H1 (cell line): Measurements from ENCODE around the gene PRKN. TPM values are rescaled to one million over a fixed set of nuclear protein-coding genes. Genes with fewer than 3 reads are reported as not detected.

Experiments
- CTCF ChIA-PET: fragments of 300-600 bp; sonication (Branson Sonifier 250); formaldehyde crosslinking; loops from one replicate; lab custom pipeline; 2021; ENCODE audit not compliant: partially characterized antibody; lab: Charles Lee
- POLR2A ChIA-PET: fragments of 300-600 bp; sonication (Branson Sonifier 250); formaldehyde crosslinking; loops from one replicate; lab custom pipeline; 2021; ENCODE audit warnings: inconsistent platforms; ENCODE audit not compliant: partially characterized antibody; lab: Charles Lee
- DNase-seq, 2 experiments: peaks; one replicate each; pipeline versions ENCODE4 v3.0.0 to v3.0.0-alpha.2; 2010 to 2022; ENCODE audit warnings: low spot score in 2 of 2, low read depth in 1 of 2, mixed read lengths in 1 of 2
- FAIRE-seq: peaks from 2 replicates; lab custom pipeline; 2011; peaks lifted over from hg19 to GRCh38; lab: Jason Lieb, UNC
- H2AFZ ChIP-seq: 2 replicates; pipeline ENCODE4 v1.8.1; 2012; ENCODE audit warnings: low read length, inconsistent platforms
- H2AK5ac ChIP-seq: 2 replicates; pipeline ENCODE4 v1.6.1; 2013; ENCODE audit warnings: low read depth, low read length
- H2BK120ac ChIP-seq: replicated peaks from 2 replicates; pipeline ENCODE3; 2013; ENCODE audit warnings: low read depth, low read length, inconsistent platforms
- H2BK12ac ChIP-seq: 2 replicates; pipeline ENCODE4 v1.6.1; 2013; ENCODE audit warnings: low read depth, low read length
- H2BK15ac ChIP-seq: 2 replicates; pipeline ENCODE4 v1.6.1; 2013; ENCODE audit warnings: low read length
- H2BK20ac ChIP-seq: 2 replicates; pipeline ENCODE4 v1.6.1; 2013; ENCODE audit warnings: low read length
- H2BK5ac ChIP-seq: 2 replicates; pipeline ENCODE4 v1.6.1; 2013; ENCODE audit warnings: low read depth, low read length
- H3K14ac ChIP-seq: 2 replicates; pipeline ENCODE4 v1.6.1; 2013; ENCODE audit warnings: inconsistent platforms; ENCODE audit not compliant: insufficient read length
- H3K18ac ChIP-seq: 2 replicates; pipeline ENCODE4 v1.6.1; 2013; ENCODE audit warnings: low read length; ENCODE audit errors: extremely low read depth
- H3K23ac ChIP-seq: 2 replicates; pipeline ENCODE4 v1.6.1; 2013; ENCODE audit warnings: inconsistent platforms; ENCODE audit not compliant: insufficient read length
- H3K23me2 ChIP-seq: 2 replicates; pipeline ENCODE4 v1.6.1; 2013; ENCODE audit warnings: low read depth, low read length
- H3K27ac ChIP-seq: 2 replicates; pipeline ENCODE4 v1.6.1; 2011; ENCODE audit warnings: low read depth, low read length, inconsistent platforms
- H3K27me3 ChIP-seq, 4 experiments: replicated peaks in 1 of 4; 1 replicate in 1 of 4; 2 replicates in 3 of 4; pipeline versions ENCODE4 v1.6.1 to v1.8.1; 2011 to 2013; ENCODE audit warnings: low read length in 3 of 4, mild to moderate bottlenecking in 3 of 4, inconsistent platforms in 2 of 4, mixed read lengths in 2 of 4, moderate library complexity in 1 of 4; ENCODE audit not compliant: control insufficient read depth in 3 of 4, insufficient read depth in 3 of 4; ENCODE audit errors: extremely low read depth in 1 of 4
- H3K36me3 ChIP-seq, 4 experiments: 2 replicates each; pipeline versions ENCODE4 v1.6.1 to v1.8.1; 2011 to 2013; ENCODE audit warnings: mild to moderate bottlenecking in 4 of 4, low read length in 3 of 4, moderate library complexity in 2 of 4, control low read depth in 1 of 4, inconsistent platforms in 1 of 4; ENCODE audit not compliant: insufficient read depth in 4 of 4, control insufficient read depth in 2 of 4
- H3K4ac ChIP-seq: replicated peaks from 2 replicates; pipeline ENCODE3; 2013; ENCODE audit warnings: low read length, low read depth, mixed read lengths, inconsistent platforms; ENCODE audit not compliant: insufficient read length
- H3K4me1 ChIP-seq, 4 experiments: replicated peaks in 1 of 4; 1 replicate in 1 of 4; 2 replicates in 3 of 4; pipeline versions ENCODE4 v1.6.1 to v1.8.1; 2011 to 2013; ENCODE audit warnings: low read length in 3 of 4, inconsistent platforms in 2 of 4, mixed read lengths in 1 of 4; ENCODE audit not compliant: insufficient read depth in 4 of 4, control insufficient read depth in 3 of 4
- H3K4me2 ChIP-seq, 2 experiments: 2 replicates each; pipeline versions ENCODE4 v1.6.1 to v1.8.1; 2011 to 2013; ENCODE audit warnings: low read depth in 2 of 2, low read length in 2 of 2, control low read depth in 1 of 2, inconsistent platforms in 1 of 2, mild to moderate bottlenecking in 1 of 2; ENCODE audit not compliant: insufficient read depth in 1 of 2
- H3K4me3 ChIP-seq, 4 experiments: fragments of 200-600, 300-600 bp in 1 of 4; sonication (generic), shearing (Covaris generic), sonication (Bioruptor Twin) in 1 of 4; 2 replicates each; pipeline versions ENCODE4 v1.5.1 to v1.8.1; 2011 to 2016; ENCODE audit warnings: low read length in 4 of 4, low read depth in 3 of 4, control low read depth in 2 of 4, inconsistent platforms in 2 of 4, mild to moderate bottlenecking in 2 of 4, mixed read lengths in 1 of 4, moderate library complexity in 1 of 4; ENCODE audit not compliant: insufficient read depth in 2 of 4; ENCODE audit errors: extremely low read depth in 1 of 4
- H3K56ac ChIP-seq: replicated peaks from 2 replicates; pipeline ENCODE3; 2013; ENCODE audit warnings: low read depth, mild to moderate bottlenecking, mixed read lengths, low read length, inconsistent platforms; ENCODE audit not compliant: insufficient read length
- H3K79me1 ChIP-seq: 2 replicates; pipeline ENCODE4 v1.6.1; 2013; ENCODE audit warnings: low read depth, low read length, control low read depth
- H3K79me2 ChIP-seq, 2 experiments: 2 replicates each; pipeline versions ENCODE4 v1.6.1 to v1.8.1; 2012 to 2013; ENCODE audit warnings: low read length in 2 of 2, mild to moderate bottlenecking in 2 of 2, inconsistent platforms in 1 of 2; ENCODE audit not compliant: insufficient read depth in 2 of 2, control insufficient read depth in 1 of 2
- H3K9ac ChIP-seq, 4 experiments: replicated peaks in 1 of 4; 1 replicate in 1 of 4; 2 replicates in 3 of 4; pipeline versions ENCODE4 v1.6.1 to v1.8.1; 2011 to 2013; ENCODE audit warnings: low read depth in 3 of 4, low read length in 3 of 4, control low read depth in 2 of 4, mild to moderate bottlenecking in 2 of 4, moderate library complexity in 2 of 4, inconsistent platforms in 1 of 4; ENCODE audit errors: extremely low read depth in 1 of 4
- H3K9me3 ChIP-seq, 2 experiments: 2 replicates each; pipeline versions ENCODE4 v1.6.1 to v1.8.1; 2012 to 2013; ENCODE audit warnings: mild to moderate bottlenecking in 2 of 2, moderate library complexity in 2 of 2, control low read depth in 1 of 2, inconsistent platforms in 1 of 2, low read depth in 1 of 2, low read length in 1 of 2, mixed read lengths in 1 of 2; ENCODE audit not compliant: insufficient read depth in 2 of 2
- H4K20me1 ChIP-seq, 2 experiments: replicated peaks in 1 of 2; 2 replicates each; pipeline versions ENCODE3 to v1.8.1; 2011 to 2013; ENCODE audit warnings: inconsistent platforms in 2 of 2, low read length in 2 of 2, mild to moderate bottlenecking in 1 of 2; ENCODE audit not compliant: insufficient read depth in 2 of 2, control insufficient read depth in 1 of 2
- H4K5ac ChIP-seq: 2 replicates; pipeline ENCODE4 v1.6.1; 2013; ENCODE audit warnings: low read length, low read depth, mixed read lengths, inconsistent platforms; ENCODE audit not compliant: insufficient read length
- H4K8ac ChIP-seq: 2 replicates; pipeline ENCODE4 v1.8.0; 2013; ENCODE audit warnings: mild to moderate bottlenecking, moderate library complexity, low read length, inconsistent platforms; ENCODE audit not compliant: insufficient read depth; ENCODE audit errors: extremely low read depth
- H4K91ac ChIP-seq: replicated peaks from 2 replicates; pipeline ENCODE3; 2013; ENCODE audit warnings: low read length, mixed read lengths, inconsistent platforms; ENCODE audit not compliant: insufficient read length
- BACH1 ChIP-seq: IDR thresholded peaks from 2 replicates; pipeline ENCODE4 v1.6.1; 2012; ENCODE audit warnings: low read length, improper control_type of control experiment
- CHD1 ChIP-seq: IDR thresholded peaks from 2 replicates; pipeline ENCODE4 v1.6.1; 2012; ENCODE audit warnings: low read depth, low read length, improper control_type of control experiment
- JUN ChIP-seq: IDR thresholded peaks from 2 replicates; pipeline ENCODE4 v1.6.1; 2011; ENCODE audit warnings: low read depth, mild to moderate bottlenecking, improper control_type of control experiment, low read length
- JUND ChIP-seq: IDR thresholded peaks from 2 replicates; pipeline ENCODE4 v1.6.1; 2011; ENCODE audit warnings: mild to moderate bottlenecking, improper control_type of control experiment, low read length
- SAP30 ChIP-seq: fragments of 300-600 bp; sonication (generic); IDR thresholded peaks from 2 replicates; pipeline ENCODE4 v1.7.1; 2012; ENCODE audit warnings: low read length, moderate library complexity, mild to moderate bottlenecking, inconsistent platforms; ENCODE audit not compliant: insufficient read depth, insufficient replicate concordance
- TBP ChIP-seq: IDR thresholded peaks from 2 replicates; pipeline ENCODE4 v1.6.1; 2011; ENCODE audit warnings: low read depth, low read length, improper control_type of control experiment
- YY1 ChIP-seq: IDR thresholded peaks from 2 replicates; pipeline ENCODE4 v1.6.1; 2011; ENCODE audit warnings: low read depth, mild to moderate bottlenecking, low read length
- WGBS, 2 experiments: shearing (Covaris generic) in 1 of 2; methylation state at CpG; one replicate each; pipeline versions ENCODE4 v1.1.6 to v1.1.7; 2013 to 2015; ENCODE audit warnings: low lambda C conversion rate in 2 of 2, mixed read lengths in 2 of 2, inconsistent platforms in 1 of 2, low coverage in 1 of 2, missing lambda C conversion rate in 1 of 2; ENCODE audit not compliant: insufficient replicate concordance in 2 of 2, insufficient coverage in 1 of 2, insufficient read length in 1 of 2; ENCODE audit errors: extremely low coverage in 1 of 2, missing lambda C conversion rate in 1 of 2; 5-methylcytosine and 5-hydroxymethylcytosine counted together
- polyA plus RNA-seq, 7 experiments: library from polyadenylated mRNA; depleted of rRNA in 3 of 7; stranded (reverse) in 5 of 7; unstranded in 2 of 7; fragments of >200 nt in 5 of 7; fragments of 200-250 nt in 2 of 7; gene quantifications; 1 replicate in 5 of 7; 2 replicates in 1 of 7; 4 replicates in 1 of 7; pipeline versions ENCODE4 v1.2.1 to v1.2.3, GENCODE V29; 2011 to 2013; ENCODE audit warnings: missing spikeins in 2 of 7, mixed read lengths in 2 of 7
- total RNA-seq: library from RNA; stranded (reverse); fragmentation: NEBNext Ultra II Directional; extraction: Animal tissue kit (Norgen Biotek cat#: 25700); gene quantifications from 2 replicates; pipeline ENCODE4 v1.2.1, GENCODE V29; 2021

Gene PRKN
- total and polyA plus RNA-seq, 2 of the 8 experiments (the other 6 are each of a cell fraction or from before 2014, with no cell fraction given), result 0.13 to 0.29 TPM

GRCh38 chr6:162681447-162681846 lies 46.1 kb downstream of the PRKN start:
- Histone ChIP-seq H3K14ac (no peak overlapping the region), H2BK120ac (no peak overlapping the region), H3K18ac (no peak overlapping the region), H3K27ac (no peak overlapping the region), H3K79me1 (no peaks in the 10 kb centered on the region), H3K23ac (no peak overlapping the region), H4K20me1 (no peaks in the 10 kb centered on the region), H3K36me3 (no peaks in the 10 kb centered on the region), H3K27me3 (no peaks in the 10 kb centered on the region), H4K5ac (no peak overlapping the region), H2BK20ac (no peak overlapping the region), H3K23me2 (no peaks in the 10 kb centered on the region; the same call in 1 of the 2 replicates), H3K4me2 (no peak overlapping the region), H4K8ac (no peak overlapping the region), H2BK15ac (no peak overlapping the region), H3K79me2 (no peaks in the 10 kb centered on the region), H2AK5ac (no peak overlapping the region), H2BK12ac (no peak overlapping the region), H3K4me1 (no peaks in the 10 kb centered on the region), H4K91ac (no peak overlapping the region), H3K9me3 (0 out of 4 replicates have a peak, but pooled peaks cover 0 to 3% of the 10 kb centered on the region in 2 experiments), H2BK5ac (no peak overlapping the region), H3K56ac (no peak overlapping the region), H2AFZ (no peak overlapping the region), H3K4ac (no peak overlapping the region), H3K9ac (no peak overlapping the region), H3K4me3 (no peak overlapping the region)
- POLR2A ChIA-PET, result no interaction called here
- CTCF ChIA-PET, result no interaction called here
- FAIRE-seq, result no peak
- 88% methylated on average over 1 of the region's 1 CpG; no CpG with 5 or more reads in 1 of the 2 experiments for WGBS, 2 experiments
- no peak for DNase-seq
- TF ChIP-seq TBP, result no peak
- no peak for TF ChIP-seq JUND
- no peak for TF ChIP-seq SAP30
- TF ChIP-seq YY1, result no peak
- TF ChIP-seq BACH1, result no peak
- no peak for TF ChIP-seq CHD1
- TF ChIP-seq JUN, result no peak
- TF ChIP-seq, all 59 proteins: peak for 0
